Common myeloid progenitor, CD34-positive (primary cell): ENCODE results near the gene PRKN.

Experiments
- CTCF ChIA-PET: fragments of 350-600 bp; sonication (Branson Sonifier 250); formaldehyde crosslinking; loops from one replicate; lab custom pipeline; 2021; ENCODE audit warnings: antibody characterized with exemption; lab: Charles Lee
- POLR2A ChIA-PET: fragments of 350-600 bp; sonication (Branson Sonifier 250); formaldehyde crosslinking; loops from one replicate; lab custom pipeline; 2021; ENCODE audit warnings: antibody characterized with exemption; lab: Charles Lee
- DNase-seq, 3 donors: peaks; one replicate each; pipeline versions ENCODE4 v3.0.0 to v3.0.0-alpha.2; 2013
- H3K27ac ChIP-seq, 2 experiments: 1 replicate in 1 of 2; 2 replicates in 1 of 2; pipeline ENCODE4 v1.7.0; 2013; ENCODE audit warnings: inconsistent platforms in 2 of 2, low read length in 2 of 2, mild to moderate bottlenecking in 2 of 2, low read depth in 1 of 2, moderate library complexity in 1 of 2; ENCODE audit not compliant: severe bottlenecking in 2 of 2, insufficient read depth in 1 of 2, poor library complexity in 1 of 2
- H3K27me3 ChIP-seq, 5 experiments: replicated peaks in 2 of 5; 1 replicate in 3 of 5; 2 replicates in 2 of 5; pipeline versions ENCODE4 v1.6.1 to v1.7.0; 2013; ENCODE audit warnings: low read length in 4 of 5, mild to moderate bottlenecking in 2 of 5, moderate library complexity in 2 of 5, inconsistent platforms in 1 of 5; ENCODE audit not compliant: insufficient read depth in 5 of 5, control insufficient read depth in 4 of 5
- H3K36me3 ChIP-seq, 4 experiments: 1 replicate in 2 of 4; 2 replicates in 2 of 4; pipeline versions ENCODE4 v1.6.1 to v1.7.0; 2013; ENCODE audit warnings: low read length in 3 of 4, control low read depth in 1 of 4, mild to moderate bottlenecking in 1 of 4; ENCODE audit not compliant: control insufficient read depth in 4 of 4, insufficient read depth in 4 of 4
- H3K4me1 ChIP-seq, 4 experiments: 1 replicate in 3 of 4; 2 replicates in 1 of 4; pipeline versions ENCODE4 v1.6.1 to v1.7.1; 2013; ENCODE audit warnings: low read length in 3 of 4, mild to moderate bottlenecking in 3 of 4, control low read depth in 1 of 4, inconsistent platforms in 1 of 4, moderate library complexity in 1 of 4; ENCODE audit not compliant: control insufficient read depth in 4 of 4, insufficient read depth in 4 of 4; ENCODE audit errors: control extremely low read depth in 1 of 4
- H3K4me3 ChIP-seq, 7 experiments: 1 replicate in 4 of 7; 2 replicates in 3 of 7; pipeline versions ENCODE4 v1.5.1 to v1.7.0; 2013; ENCODE audit warnings: mild to moderate bottlenecking in 7 of 7, low read length in 6 of 7, moderate library complexity in 6 of 7, inconsistent platforms in 2 of 7, low read depth in 2 of 7, control low read depth in 1 of 7; ENCODE audit not compliant: insufficient read depth in 4 of 7, control insufficient read depth in 1 of 7; ENCODE audit errors: extremely low read depth in 1 of 7
- H3K9me3 ChIP-seq, 5 experiments: 1 replicate in 4 of 5; 2 replicates in 1 of 5; pipeline versions ENCODE4 v1.6.1 to v1.7.1; 2013; ENCODE audit warnings: low read length in 4 of 5, mild to moderate bottlenecking in 2 of 5, inconsistent platforms in 1 of 5, low read depth in 1 of 5, moderate library complexity in 1 of 5; ENCODE audit not compliant: control insufficient read depth in 4 of 5, insufficient read depth in 2 of 5; ENCODE audit errors: control extremely low read depth in 1 of 5
- WGBS: methylation state at CpG from one replicate; pipeline ENCODE4 v1.1.5; 2013; ENCODE audit not compliant: insufficient coverage; 5-methylcytosine and 5-hydroxymethylcytosine counted together

The PRKN gene

DNA sequence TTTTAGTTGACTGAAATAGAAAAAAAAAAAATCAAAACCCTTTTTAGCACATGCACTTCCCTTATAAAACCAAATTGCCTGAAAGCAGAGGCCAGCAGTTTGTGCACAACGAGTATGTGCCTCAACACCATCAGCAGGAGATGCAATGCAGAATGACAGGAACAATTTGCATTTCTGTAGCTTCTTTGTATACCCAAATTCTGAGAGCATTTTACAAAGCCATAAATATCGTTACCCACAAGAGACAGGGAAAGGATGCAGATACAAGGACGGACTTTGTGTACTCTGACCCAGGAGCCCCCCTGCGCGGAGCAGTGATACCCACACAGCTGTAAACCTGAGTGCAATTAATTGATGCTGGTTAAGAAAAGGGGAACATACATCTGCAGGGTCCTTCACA lies 285.6 kb downstream of the PRKN start:
- 89% methylated on average over 4 of the region's 5 CpGs for WGBS
- H3K27me3 ChIP-seq: no peaks in the 10 kb centered on the region

DNA sequence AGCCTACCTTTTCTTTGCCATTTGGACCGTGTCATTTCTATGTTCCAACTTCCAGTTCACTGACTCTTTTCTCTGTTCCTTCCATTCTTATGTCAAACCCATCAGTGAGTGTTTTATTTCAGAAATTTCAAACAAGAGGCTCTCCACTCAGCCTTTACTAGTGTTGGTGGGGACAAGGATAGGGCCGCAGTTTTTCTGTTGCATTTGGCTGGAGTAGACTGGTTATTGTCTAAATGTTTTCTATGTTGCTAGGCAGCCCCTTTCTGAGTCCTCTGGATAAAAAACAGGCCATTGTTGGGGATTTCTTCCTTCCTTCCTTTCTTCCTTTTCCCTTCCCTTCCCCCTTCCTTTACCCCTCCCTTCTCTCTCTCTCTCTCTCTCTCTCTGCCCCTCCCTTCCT lies 288.6 kb downstream of the PRKN start:
- no peak for DNase-seq
- no peak overlapping the region for H3K4me3 ChIP-seq
- no peaks in the 10 kb centered on the region for H3K4me1 ChIP-seq
- peaks cover 0 to 10% (median 2%) of the 10 kb centered on the region in 5 experiments for H3K9me3 ChIP-seq
- no peaks in the 10 kb centered on the region for H3K27me3 ChIP-seq
- POLR2A ChIA-PET: no interaction called here
- H3K36me3 ChIP-seq: no peaks in the 10 kb centered on the region
- H3K27ac ChIP-seq: no peak overlapping the region
- CTCF ChIA-PET: no interaction called here
- 88% methylated on average over 1 of the region's 2 CpGs for WGBS

More for the DNA sequence above, 285.6 kb downstream of the PRKN start:
- DNase-seq: no peak
- POLR2A ChIA-PET: no interaction called here
- CTCF ChIA-PET: interaction anchor here (0.8 to 1.0 kb wide), 2 partner anchors 22 to 321 kb away, joined by 3 read pairs; no protein-coding TSS in a partner anchor
- Histone ChIP-seq H3K4me3 (no peak overlapping the region), H3K4me1 (no peaks in the 10 kb centered on the region), H3K9me3 (peaks cover 0 to 10% (median 2%) of the 10 kb centered on the region in 5 experiments), H3K27ac (no peak overlapping the region), H3K36me3 (no peaks in the 10 kb centered on the region)

DNA sequence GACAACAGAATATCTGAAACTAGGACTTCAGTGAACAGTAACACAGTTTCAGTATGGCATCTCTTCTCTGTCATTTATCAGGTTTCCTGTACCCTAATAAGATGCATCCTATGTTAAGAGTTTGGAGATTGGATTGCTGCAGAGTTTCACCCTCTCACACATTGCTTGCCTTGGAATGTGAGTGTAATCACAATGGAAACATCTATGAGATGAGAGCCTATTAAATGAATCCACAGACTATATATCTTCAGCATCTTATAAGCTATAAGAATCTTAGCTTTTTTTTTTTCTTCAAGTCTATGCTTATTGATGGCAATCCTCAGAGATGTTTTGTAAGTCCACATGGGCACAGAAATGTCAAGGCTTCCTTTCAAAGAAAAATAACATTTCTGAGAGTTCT lies 292.5 kb downstream of the PRKN start:
- Histone ChIP-seq H3K4me1 (no peaks in the 10 kb centered on the region), H3K36me3 (no peaks in the 10 kb centered on the region), H3K27me3 (no peaks in the 10 kb centered on the region), H3K9me3 (peaks cover 0 to 10% (median 2%) of the 10 kb centered on the region in 5 experiments), H3K4me3 (no peak overlapping the region), H3K27ac (no peak overlapping the region)
- no peak for DNase-seq
- ChIA-PET CTCF (no interaction called here), POLR2A (no interaction called here)

DNA sequence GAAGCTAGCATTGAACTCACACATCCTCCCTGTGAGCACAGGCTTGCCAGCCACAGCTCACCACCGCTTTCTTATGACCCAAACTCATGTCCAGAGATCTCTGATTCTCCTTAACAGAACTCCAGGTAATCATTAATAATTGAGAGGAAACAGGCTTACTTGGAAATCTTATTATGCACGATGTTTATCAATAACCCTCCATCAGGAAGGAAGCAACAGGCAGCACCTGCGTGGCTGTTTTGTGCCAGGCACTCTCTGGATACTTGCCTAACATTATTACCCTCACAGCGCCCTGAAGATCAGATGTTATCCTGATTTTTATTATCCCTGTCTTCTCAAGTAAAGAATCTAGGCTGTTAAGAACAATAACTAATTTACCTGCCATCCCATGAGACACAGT lies 306.6 kb downstream of the PRKN start:
- Histone ChIP-seq H3K9me3 (no peaks in the 10 kb centered on the region), H3K27ac (no peak overlapping the region), H3K36me3 (no peaks in the 10 kb centered on the region), H3K4me1 (no peaks in the 10 kb centered on the region), H3K4me3 (no peak overlapping the region), H3K27me3 (no peaks in the 10 kb centered on the region)
- ChIA-PET POLR2A (no interaction called here), CTCF (no interaction called here)
- DNase-seq: no peak
- WGBS: 87% methylated on average over 3 of the region's 4 CpGs

DNA sequence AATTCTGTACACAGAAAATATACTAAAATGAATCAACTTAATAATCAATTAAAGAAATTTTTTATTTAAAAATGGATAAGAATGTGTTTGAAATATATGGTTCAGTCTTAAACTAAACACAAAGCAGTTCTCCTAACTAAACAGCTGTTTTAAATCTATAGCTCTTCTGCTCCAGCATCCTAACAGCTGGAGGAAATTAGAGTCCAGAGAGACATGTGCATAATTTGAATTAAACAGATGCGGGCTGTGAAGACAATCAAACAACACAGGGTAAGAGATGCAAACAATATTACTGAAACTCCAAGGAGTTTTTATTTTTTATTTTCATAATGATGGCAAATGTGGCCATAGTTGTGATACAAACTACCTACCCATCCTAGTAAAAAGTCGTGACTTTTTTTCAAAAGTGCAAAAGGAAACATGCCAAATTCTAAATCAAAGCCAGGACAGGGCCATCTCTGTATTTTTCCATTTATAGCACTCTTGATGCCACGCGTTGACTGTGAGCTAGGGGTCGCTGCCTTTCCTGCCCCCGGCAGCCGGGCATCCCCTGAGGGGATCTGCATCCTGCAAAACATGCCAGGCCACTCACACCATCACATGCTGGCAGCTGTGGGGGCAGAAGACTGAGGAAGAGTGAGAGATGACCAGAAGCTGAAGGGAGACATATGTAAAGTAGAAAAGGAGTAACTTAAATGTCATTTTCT lies 310.6 kb downstream of the PRKN start:
- H3K27me3 ChIP-seq: no peaks in the 10 kb centered on the region
- H3K9me3 ChIP-seq: no peaks in the 10 kb centered on the region
- no peaks in the 10 kb centered on the region for H3K36me3 ChIP-seq
- 89% methylated on average over 4 of the region's 7 CpGs for WGBS
- no peak overlapping the region for H3K27ac ChIP-seq
- POLR2A ChIA-PET: no interaction called here
- no peak overlapping the region for H3K4me3 ChIP-seq
- DNase-seq: no peak
- H3K4me1 ChIP-seq: no peaks in the 10 kb centered on the region
- CTCF ChIA-PET: no interaction called here

DNA sequence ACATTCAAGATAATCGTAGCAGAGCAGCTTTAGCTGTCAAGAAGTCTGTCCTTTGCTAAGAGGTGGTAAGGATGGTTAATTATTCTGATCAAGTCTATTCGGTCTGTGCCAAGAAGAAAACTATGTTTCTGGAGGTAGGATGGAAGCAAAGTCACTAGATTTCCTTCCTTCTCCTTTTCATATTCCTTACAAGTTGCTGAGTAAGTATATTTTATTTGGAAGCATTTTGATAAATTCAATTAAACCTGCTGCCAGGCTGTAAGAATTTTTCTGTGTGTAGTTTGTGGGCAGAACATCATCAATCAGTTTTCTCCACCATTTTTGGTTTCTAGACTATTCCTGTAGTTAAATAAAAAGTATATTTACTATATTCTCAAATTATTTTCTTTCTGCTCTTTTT lies 311.3 kb downstream of the PRKN start:
- Histone ChIP-seq H3K9me3 (no peaks in the 10 kb centered on the region), H3K27ac (no peak overlapping the region), H3K36me3 (no peaks in the 10 kb centered on the region), H3K27me3 (no peaks in the 10 kb centered on the region), H3K4me1 (no peaks in the 10 kb centered on the region), H3K4me3 (no peak overlapping the region)
- POLR2A ChIA-PET: no interaction called here
- CTCF ChIA-PET: no interaction called here
- WGBS: no CpG with 5 or more reads among the region's 2 CpGs
- DNase-seq: no peak

DNA sequence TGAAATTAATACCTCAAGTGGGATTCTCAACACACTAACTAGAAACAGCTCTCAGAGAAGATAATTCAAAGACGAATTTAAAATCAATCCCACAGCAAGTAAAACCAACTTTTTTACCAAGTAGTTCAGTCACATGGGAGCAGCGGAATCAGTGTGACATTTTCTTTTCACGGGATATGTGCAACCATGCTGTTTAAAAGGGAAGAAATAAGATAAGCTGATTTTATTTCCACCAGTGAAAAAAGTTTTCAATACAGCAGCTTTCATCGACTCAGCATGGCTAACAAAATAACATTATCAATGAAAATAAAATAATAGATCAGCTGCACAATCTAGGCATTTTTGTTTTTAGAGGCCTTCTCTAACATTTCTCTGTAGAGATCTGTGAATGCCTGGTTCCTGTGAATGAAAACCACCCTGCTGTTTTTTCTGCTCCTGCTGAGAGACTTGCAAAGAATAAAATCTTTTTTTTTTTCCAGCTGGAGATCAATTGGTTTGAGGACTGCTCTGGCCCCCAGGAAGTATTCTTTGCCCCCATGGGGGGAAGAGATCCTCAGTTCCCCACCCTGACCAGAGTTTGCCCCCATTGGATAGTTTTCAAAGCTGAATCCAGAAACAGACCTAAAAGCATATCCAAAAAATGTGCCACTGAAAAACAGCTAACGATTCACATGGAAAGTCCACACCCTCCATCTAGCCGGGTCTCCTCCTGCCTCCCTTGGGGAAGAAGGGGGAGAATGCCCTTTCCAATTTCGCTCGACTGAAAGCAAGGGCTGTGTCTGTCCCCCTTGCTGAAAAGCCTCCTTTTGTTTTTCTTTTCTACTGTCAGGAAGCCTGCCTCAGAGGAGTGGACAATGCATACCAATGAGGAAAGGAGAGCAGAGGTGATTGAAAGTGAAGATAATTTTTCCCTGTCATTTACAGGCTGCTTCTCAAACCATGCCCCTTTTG lies 317.6 kb downstream of the PRKN start:
- H3K4me3 ChIP-seq: no peak overlapping the region
- ChIA-PET POLR2A (no interaction called here), CTCF (no interaction called here)
- no peak overlapping the region for H3K27ac ChIP-seq
- H3K9me3 ChIP-seq: no peaks in the 10 kb centered on the region
- no peak for DNase-seq
- H3K36me3 ChIP-seq: no peaks in the 10 kb centered on the region
- H3K4me1 ChIP-seq: no peaks in the 10 kb centered on the region
- H3K27me3 ChIP-seq: peaks cover 0 to 2% (median 0%) of the 10 kb centered on the region in 5 experiments
- WGBS: 80% methylated on average over 1 of the region's 8 CpGs
